RKO (cell line): ENCODE data around the gene GADD45GIP1.
"Not testable (repeated sequence)": the region's sequence is repeated elsewhere in the genome, so short reads cannot be mapped to it uniquely, and the experiment has no call there.

Experiments
- DNase-seq: peaks from one replicate; pipeline ENCODE4 v3.0.0-alpha.2; 2016; ENCODE audit warnings: low spot score

Gene GADD45GIP1

GRCh38 chr19:12957389-12957952 is 448 bp upstream of the GADD45GIP1 start:
- not testable (repeated sequence) for DNase-seq

DNA sequence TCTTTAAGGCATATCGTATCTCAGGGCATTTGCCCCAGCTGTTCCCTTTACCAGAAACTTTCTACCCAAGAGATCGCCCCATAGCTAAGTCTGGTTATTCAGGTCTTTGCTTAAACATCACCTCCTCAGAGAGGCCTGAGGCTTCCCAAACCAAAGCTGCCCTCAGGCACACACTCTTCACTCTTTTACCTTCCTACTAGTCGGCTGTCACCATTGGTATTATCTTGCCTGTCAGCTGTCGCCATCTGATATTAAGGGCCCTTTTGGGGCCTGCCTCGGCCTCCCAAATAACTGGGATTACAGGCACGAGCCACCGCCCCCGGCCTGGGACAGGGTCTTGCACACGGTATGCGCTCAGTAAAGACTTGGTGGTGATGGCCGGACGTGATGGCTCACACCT is 1.0 kb downstream of the GADD45GIP1 start:
- DNase-seq = no peak

GRCh38 chr19:12955575-12955974 is 1.4 kb downstream of the GADD45GIP1 start:
- not testable (repeated sequence) for DNase-seq

DNA sequence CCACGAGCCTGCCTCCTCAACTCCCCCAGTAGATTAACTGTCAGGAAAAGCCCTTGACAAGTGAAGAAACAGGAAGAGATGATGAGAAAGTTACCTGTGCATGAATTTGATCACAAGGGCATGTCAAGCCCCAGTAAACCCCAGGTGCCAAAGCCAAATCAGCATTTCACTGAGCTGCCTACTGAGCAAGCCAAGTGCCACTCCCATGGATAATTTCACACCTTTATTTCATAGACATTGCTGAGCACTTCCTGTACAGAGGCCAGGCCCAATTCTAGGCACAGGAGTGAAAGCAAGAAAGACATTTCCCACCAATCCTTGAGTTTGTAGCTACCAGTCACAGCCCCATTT is 2.4 kb downstream of the GADD45GIP1 start:
- peak; percentile 11 for DNase-seq

- DNase-seq = no peak
Measured at GRCh38 chr19:12953799-12954611, 3.0 kb downstream of the GADD45GIP1 start.

DNA sequence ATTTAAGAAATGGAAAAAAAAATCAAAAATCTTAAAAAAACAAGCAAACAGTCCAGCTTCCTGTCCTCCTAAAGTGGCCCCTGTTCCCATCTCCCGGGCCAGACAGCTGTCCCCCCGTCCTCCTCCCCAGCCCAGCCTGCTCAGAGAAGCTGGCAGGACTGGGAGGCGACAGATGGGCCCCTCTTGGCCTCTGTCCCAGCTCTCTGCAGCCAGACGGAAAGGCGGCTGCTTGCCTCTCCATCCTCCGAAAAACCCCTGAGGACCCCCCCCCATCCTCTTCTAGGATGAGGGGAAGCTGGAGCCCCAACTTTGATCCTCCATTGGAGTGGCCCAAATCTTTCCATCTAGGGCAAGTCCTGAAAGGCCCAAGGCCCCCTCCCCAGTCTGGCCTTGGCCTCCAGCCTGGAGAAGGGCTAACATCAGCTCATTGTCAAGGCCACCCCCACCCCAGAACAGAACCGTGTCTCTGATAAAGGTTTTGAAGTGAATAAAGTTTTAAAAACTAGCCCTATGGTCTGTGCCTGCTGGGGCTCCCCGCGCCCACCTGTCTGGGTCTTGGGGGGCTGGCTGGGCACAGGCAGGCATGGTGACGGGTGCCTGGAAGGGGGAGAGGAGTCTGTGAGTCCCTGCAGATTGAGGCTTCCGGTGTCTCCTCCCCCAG is 3.8 kb downstream of the GADD45GIP1 start:
- no peak for DNase-seq

DNA sequence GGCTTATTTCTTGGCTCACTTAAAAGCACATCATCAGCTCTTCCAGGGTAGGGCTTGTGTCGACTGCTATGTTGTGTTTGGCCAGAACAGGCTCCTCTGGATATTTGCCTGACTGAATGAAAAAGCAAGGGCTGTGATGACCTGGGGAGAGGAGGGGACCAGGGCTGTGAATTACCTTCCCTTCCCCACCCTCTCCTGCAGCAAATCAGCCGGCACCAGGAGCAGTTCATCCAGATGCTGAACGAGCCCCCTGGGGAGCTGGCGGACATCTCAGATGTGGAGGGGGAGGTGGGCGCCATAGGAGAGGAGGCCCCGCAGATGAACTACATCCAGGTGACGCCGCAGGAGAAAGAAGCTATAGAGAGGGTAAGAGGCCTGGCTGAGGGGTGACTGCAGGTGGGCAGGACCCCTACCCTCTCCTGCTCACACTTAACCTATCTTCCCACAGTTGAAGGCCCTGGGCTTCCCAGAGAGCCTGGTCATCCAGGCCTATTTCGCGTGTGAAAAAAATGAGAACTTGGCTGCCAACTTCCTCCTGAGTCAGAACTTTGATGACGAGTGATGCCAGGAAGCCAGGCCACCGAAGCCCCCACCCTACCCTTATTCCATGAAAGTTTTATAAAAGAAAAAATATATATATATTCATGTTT is 4.4 kb downstream of the GADD45GIP1 start:
- peak; percentile 75 for DNase-seq

DNA sequence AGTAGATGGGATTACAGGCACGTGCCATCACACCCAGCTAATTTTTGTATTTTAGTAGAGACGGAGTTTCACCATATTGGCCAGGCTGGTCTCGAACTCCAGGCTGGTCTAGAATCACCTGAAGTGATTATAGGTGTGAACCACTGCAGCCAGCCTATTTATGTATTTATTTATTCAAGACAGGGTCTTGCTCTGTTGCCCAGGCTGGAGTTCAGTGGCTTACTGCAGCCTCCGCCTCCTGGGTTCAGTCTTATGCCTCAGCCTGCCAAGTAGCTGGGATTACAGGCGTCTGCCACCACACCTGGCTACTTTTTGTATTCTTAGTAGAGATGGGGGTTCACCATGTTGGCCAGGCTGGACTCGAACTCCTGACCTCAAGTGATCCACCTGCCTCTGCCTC is 5.0 kb downstream of the GADD45GIP1 start:
- DNase-seq = not testable (repeated sequence)

DNA sequence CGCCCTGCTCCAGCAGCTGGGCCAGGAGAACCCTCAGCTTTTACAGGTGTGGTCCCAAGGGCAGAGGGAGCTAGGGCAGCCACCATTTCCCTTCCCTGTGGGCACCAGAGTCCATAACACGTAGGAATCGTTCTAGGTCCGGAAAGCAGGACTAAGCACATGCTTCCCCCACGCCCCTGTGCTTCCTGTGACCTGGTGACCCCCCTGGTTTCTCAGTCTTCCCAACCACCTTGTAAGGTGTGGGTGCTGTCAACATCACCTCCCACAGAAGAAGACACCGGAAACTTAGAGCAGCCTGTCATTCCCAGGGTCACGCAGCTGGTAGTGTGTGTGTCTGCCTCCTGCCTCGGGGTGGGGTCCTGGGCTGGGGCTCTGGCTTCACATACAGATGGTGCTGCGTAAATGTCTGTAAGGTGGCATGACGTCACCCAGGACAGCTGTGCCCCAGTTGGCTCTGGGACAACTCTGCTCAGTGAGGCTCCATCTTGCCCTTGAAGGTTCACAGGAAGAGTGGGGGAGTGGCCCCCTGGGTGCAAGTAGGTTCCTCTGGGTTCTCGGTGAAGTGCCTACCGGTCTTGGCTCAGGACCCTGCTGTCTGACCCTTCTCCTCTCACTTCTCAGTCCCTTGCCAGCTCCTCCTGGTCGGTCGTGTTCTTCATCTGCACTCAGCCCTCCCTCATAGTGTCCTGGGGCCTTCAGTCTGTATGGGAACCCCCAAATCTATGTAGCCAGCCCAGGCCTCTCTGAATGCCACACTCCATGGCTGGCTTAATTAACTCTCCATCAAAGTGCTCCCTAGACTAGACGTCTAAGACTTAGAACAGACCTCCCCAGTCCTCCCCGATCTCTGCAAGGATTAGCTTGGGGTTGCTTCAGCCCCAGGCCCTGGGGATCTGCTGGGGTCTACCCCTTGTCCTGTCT is 7.4 kb downstream of the GADD45GIP1 start:
- no peak for DNase-seq

- DNase-seq = no peak
Measured at GRCh38 chr19:12948612-12949362, 8.2 kb downstream of the GADD45GIP1 start.

GRCh38 chr19:12947702-12948611 is 9.1 kb downstream of the GADD45GIP1 start:
- DNase-seq = no peak

DNA sequence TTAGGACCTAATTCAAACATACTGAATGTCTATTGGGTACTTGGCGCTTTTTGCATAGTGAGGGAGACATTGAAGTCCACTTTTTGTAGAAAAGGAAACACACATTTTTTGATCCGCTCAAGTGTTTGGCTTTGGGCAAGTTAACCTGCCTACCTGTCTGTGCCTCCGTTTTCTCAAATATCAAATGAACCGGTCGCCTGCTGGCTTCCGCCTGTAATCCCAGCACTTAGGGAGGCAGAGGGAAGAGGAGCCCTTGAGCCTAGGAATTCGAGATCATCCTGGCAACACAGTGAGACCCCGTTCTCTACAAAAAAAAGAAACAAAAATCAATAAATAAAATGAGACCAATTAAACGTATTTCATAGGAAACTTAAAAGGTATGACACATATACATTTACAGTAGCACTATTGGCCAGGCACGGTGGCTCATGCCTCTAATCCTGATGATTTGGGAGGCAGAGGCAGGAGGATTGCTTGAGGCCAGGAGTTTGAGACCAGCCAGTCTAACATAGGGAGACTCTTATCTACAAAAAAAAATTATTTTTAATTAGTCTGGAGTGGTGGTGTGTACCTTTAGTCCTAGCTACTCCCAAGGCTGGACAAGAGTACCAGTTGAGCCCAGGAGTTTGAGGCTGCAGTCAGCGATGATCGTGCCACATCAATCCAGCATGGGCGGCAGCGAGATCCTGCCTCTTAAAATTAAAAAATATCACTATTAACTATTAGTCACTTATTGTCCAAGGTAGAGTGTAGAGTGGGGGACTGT is 10.1 kb downstream of the GADD45GIP1 start:
- no peak for DNase-seq

DNA sequence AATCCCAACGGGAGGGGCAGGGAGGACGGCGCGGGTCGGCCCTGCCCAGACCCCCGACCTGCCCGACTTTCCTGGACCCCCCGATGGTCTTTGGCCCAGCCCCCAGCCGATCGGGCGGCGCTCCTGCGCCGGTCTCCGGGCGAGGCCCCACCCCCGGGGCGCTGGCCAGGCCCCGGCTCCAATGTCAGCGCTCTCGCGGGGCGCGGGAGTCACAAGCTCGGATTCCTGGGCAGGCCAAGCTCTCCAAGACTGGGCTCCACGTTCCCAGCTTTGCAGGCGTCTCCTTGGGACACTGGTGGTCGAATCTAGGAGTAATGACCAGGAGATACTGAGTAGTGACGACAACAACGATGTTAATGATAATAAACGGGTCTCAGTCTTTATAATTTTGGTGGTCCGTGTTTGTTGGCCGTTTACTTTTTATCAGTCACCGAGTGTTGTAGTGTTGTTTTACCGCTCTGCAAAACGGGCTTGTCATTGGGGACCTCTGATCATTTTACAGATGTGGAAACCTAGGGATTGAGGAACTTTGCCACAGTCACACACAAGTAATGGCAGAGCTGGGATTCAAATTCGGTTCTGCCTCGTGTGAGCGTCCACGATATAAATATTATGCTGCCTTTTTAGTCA is 10.8 kb downstream of the GADD45GIP1 start:
- peak; percentile 71 for DNase-seq

DNA sequence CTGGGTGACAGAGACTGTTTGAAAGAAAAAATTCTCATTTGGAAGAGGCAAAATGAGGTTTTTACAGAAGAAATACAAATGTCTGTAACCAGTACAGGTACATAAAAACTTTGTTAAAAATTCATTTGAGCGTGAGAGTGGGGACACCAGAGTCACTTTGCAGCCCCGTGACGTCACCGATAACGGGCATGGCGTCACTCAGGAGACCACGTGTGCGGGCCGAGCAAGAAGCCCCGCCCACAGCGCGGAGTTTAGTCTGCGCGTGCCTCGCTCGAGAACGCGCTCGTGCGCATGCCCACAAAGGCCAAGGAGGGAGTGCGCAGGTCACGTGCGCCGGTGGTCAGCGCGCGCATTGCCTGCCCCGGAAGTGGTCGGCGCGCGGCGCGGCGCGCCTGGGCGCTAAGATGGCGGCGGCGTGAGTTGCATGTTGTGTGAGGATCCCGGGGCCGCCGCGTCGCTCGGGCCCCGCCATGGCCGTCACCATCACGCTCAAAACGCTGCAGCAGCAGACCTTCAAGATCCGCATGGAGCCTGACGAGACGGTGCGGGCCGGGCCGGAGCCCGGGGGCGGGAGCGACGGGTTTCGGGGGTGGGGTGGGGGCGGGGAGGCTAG is 11.4 kb downstream of the GADD45GIP1 start, which contains the start of gene RAD23A:
Gene RAD23A, plus strand, starts transcription at position 384 of the 613 bp plus-strand sequence. Its CDS starts 87 bp downstream, at position 471.
- peak; percentile 97 for DNase-seq

DNA sequence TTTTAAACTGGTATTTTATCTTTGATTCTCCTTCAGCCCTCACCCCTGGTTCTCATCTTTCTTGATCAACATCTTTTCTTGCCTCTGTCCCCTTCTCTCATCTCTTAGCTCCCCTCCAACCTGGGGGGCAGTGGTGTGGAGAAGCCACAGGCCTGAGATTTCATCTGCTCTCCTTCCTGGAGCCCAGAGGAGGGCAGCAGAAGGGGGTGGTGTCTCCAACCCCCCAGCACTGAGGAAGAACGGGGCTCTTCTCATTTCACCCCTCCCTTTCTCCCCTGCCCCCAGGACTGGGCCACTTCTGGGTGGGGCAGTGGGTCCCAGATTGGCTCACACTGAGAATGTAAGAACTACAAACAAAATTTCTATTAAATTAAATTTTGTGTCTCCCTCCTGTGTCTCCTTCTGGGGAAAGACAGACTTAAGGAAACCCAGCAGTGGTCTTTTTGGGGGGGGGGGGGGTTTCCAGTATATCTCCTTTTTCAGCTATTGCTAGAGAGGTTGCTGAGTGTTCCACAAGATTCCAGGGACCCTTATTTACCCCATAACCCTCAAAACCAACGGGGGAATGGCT is 12.8 kb downstream of the GADD45GIP1 start:
- no peak for DNase-seq

DNA sequence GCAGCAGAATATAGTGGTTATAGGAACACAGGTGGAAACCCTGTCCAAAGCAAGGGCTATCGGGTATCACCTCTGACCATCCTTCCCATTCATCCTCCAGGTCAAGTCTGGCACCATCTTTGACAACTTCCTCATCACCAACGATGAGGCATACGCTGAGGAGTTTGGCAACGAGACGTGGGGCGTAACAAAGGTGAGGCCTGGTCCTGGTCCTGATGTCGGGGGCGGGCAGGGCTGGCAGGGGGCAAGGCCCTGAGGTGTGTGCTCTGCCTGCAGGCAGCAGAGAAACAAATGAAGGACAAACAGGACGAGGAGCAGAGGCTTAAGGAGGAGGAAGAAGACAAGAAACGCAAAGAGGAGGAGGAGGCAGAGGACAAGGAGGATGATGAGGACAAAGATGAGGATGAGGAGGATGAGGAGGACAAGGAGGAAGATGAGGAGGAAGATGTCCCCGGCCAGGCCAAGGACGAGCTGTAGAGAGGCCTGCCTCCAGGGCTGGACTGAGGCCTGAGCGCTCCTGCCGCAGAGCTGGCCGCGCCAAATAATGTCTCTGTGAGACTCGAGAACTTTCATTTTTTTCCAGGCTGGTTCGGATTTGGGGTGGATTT is 13.5 kb downstream of the GADD45GIP1 start:
- no peak for DNase-seq

- DNase-seq = no peak
Measured at GRCh38 chr19:12940897-12941296, 16.1 kb downstream of the GADD45GIP1 start.
